H9 (cell line): Measurements from ENCODE around the gene EXOSC10. TPM values are rescaled to one million over a fixed set of nuclear protein-coding genes. Genes with fewer than 3 reads are reported as not detected.

ENCODE experiments used
- DNase-seq: peaks from one replicate; pipeline ENCODE4 v3.0.0-alpha.2; 2017
- H2AFZ ChIP-seq: one replicate; pipeline ENCODE4 v1.6.1; 2013; ENCODE audit warnings: mild to moderate bottlenecking, low read length, control low read depth, moderate library complexity
- H2AK5ac ChIP-seq: 2 replicates; pipeline ENCODE4 v1.6.1; 2013; ENCODE audit warnings: low read length, control low read depth, mixed read lengths; ENCODE audit not compliant: insufficient read length
- H2BK120ac ChIP-seq: one replicate; pipeline ENCODE4 v1.6.1; 2013; ENCODE audit warnings: low read depth, mild to moderate bottlenecking, low read length, control low read depth, inconsistent platforms; ENCODE audit not compliant: poor library complexity, severe bottlenecking
- H2BK12ac ChIP-seq: 2 replicates; pipeline ENCODE4 v1.6.1; 2013; ENCODE audit warnings: low read length, control low read depth, mixed read lengths, low read depth; ENCODE audit not compliant: insufficient read length
- H2BK15ac ChIP-seq: 2 replicates; pipeline ENCODE4 v1.6.1; 2013; ENCODE audit warnings: low read depth, low read length, control low read depth
- H2BK20ac ChIP-seq: one replicate; pipeline ENCODE4 v1.6.1; 2013; ENCODE audit warnings: low read depth, mild to moderate bottlenecking, low read length, control low read depth, inconsistent platforms; ENCODE audit not compliant: poor library complexity, severe bottlenecking
- H2BK5ac ChIP-seq: 2 replicates; pipeline ENCODE4 v1.6.1; 2013; ENCODE audit warnings: low read length, control low read depth, mixed read lengths; ENCODE audit not compliant: insufficient read length
- H3K14ac ChIP-seq: 2 replicates; pipeline ENCODE4 v1.6.1; 2013; ENCODE audit warnings: low read length, control low read depth; ENCODE audit not compliant: insufficient read depth
- H3K18ac ChIP-seq: 2 replicates; pipeline ENCODE4 v1.6.1; 2013; ENCODE audit warnings: low read depth, mild to moderate bottlenecking, mixed read lengths, low read length, control low read depth; ENCODE audit not compliant: insufficient read length
- H3K23ac ChIP-seq: 2 replicates; pipeline ENCODE4 v1.6.1; 2013; ENCODE audit warnings: low read length, control low read depth, mixed read lengths, low read depth; ENCODE audit not compliant: insufficient read length
- H3K23me2 ChIP-seq: 2 replicates; pipeline ENCODE4 v1.6.1; 2013; ENCODE audit warnings: low read depth, mild to moderate bottlenecking, mixed read lengths, low read length, control low read depth; ENCODE audit not compliant: insufficient read length, poor library complexity, severe bottlenecking
- H3K27ac ChIP-seq: 2 replicates; pipeline ENCODE4 v1.5.1; 2013; ENCODE audit warnings: low read length, control low read depth, mixed read lengths, low read depth; ENCODE audit not compliant: insufficient read length
- H3K27me3 ChIP-seq: 2 replicates; pipeline ENCODE4 v1.6.1; 2013; ENCODE audit warnings: low read length, control low read depth, inconsistent platforms; ENCODE audit not compliant: insufficient read depth
- H3K4ac ChIP-seq: 2 replicates; pipeline ENCODE4 v1.6.1; 2013; ENCODE audit warnings: low read depth, mild to moderate bottlenecking, control low read depth, inconsistent platforms, low read length, moderate library complexity
- H3K4me1 ChIP-seq: 2 replicates; pipeline ENCODE4 v1.6.1; 2013; ENCODE audit warnings: low read length, control low read depth, inconsistent platforms; ENCODE audit not compliant: insufficient read depth
- H3K4me2 ChIP-seq: 2 replicates; pipeline ENCODE4 v1.6.1; 2013; ENCODE audit warnings: low read length, control low read depth, mixed read lengths; ENCODE audit not compliant: insufficient read length, insufficient read depth
- H3K56ac ChIP-seq: 2 replicates; pipeline ENCODE4 v1.6.1; 2013; ENCODE audit warnings: low read depth, mild to moderate bottlenecking, mixed read lengths, low read length, control low read depth; ENCODE audit not compliant: insufficient read length
- H3K79me1 ChIP-seq: 2 replicates; pipeline ENCODE4 v1.6.1; 2013; ENCODE audit warnings: low read depth, mild to moderate bottlenecking, moderate library complexity, low read length, control low read depth, inconsistent platforms; ENCODE audit not compliant: insufficient read depth, poor library complexity, severe bottlenecking
- H3K79me2 ChIP-seq: 2 replicates; pipeline ENCODE4 v1.6.1; 2013; ENCODE audit warnings: low read length, control low read depth, inconsistent platforms; ENCODE audit not compliant: insufficient read depth
- H3K9ac ChIP-seq: 2 replicates; pipeline ENCODE4 v1.6.1; 2013; ENCODE audit warnings: low read length, control low read depth, mixed read lengths; ENCODE audit not compliant: insufficient read length; ENCODE audit errors: extremely low read depth
- H3K9me3 ChIP-seq: one replicate; pipeline ENCODE4 v1.6.1; 2013; ENCODE audit warnings: low read depth, low read length, inconsistent platforms; ENCODE audit not compliant: control insufficient read depth
- H3T11ph ChIP-seq: one replicate; pipeline ENCODE4 v1.6.1; 2013; ENCODE audit warnings: mild to moderate bottlenecking, low read length, control low read depth, inconsistent platforms
- H4K20me1 ChIP-seq: one replicate; pipeline ENCODE4 v1.6.1; 2013; ENCODE audit not compliant: control insufficient read depth, insufficient read length, insufficient read depth
- H4K5ac ChIP-seq: 2 replicates; pipeline ENCODE4 v1.6.1; 2013; ENCODE audit warnings: low read depth, mild to moderate bottlenecking, mixed read lengths, low read length, control low read depth; ENCODE audit not compliant: insufficient read length
- H4K8ac ChIP-seq: replicated peaks from 2 replicates; pipeline ENCODE4 v1.6.1; 2013; ENCODE audit warnings: low read length, control low read depth, mixed read lengths, low read depth; ENCODE audit not compliant: insufficient read length
- H4K91ac ChIP-seq: 2 replicates; pipeline ENCODE4 v1.6.1; 2013; ENCODE audit warnings: low read depth, mild to moderate bottlenecking, moderate library complexity, mixed read lengths, low read length, control low read depth; ENCODE audit not compliant: insufficient read length
- H3K27ac Mint-ChIP-seq, 3 experiments: 2 replicates in 2 of 3; 3 replicates in 1 of 3; pipeline ENCODE4 v1.8.0; 2020 to 2021; ENCODE audit warnings: mixed read lengths in 3 of 3, mild to moderate bottlenecking in 1 of 3, moderate library complexity in 1 of 3
- H3K27me3 Mint-ChIP-seq: 2 replicates; pipeline ENCODE4 v1.8.0; 2021; ENCODE audit warnings: low read depth, mild to moderate bottlenecking, moderate library complexity, mixed read lengths
- H3K36me3 Mint-ChIP-seq, 3 experiments: 2 replicates in 2 of 3; 3 replicates in 1 of 3; pipeline ENCODE4 v1.8.0; 2020 to 2021; ENCODE audit warnings: low read depth in 3 of 3, mixed read lengths in 3 of 3; ENCODE audit not compliant: insufficient read depth in 1 of 3
- H3K4me1 Mint-ChIP-seq, 2 experiments: 2 replicates each; pipeline ENCODE4 v1.8.0; 2020; ENCODE audit warnings: mixed read lengths in 2 of 2
- H3K4me3 Mint-ChIP-seq, 2 experiments: 2 replicates in 1 of 2; 3 replicates in 1 of 2; pipeline ENCODE4 v1.8.0; 2020 to 2021; ENCODE audit warnings: mild to moderate bottlenecking in 2 of 2, mixed read lengths in 2 of 2, moderate library complexity in 1 of 2
- H3K9me3 Mint-ChIP-seq, 2 experiments: 2 replicates in 1 of 2; 3 replicates in 1 of 2; pipeline ENCODE4 v1.8.0; 2020; ENCODE audit warnings: mild to moderate bottlenecking in 2 of 2, mixed read lengths in 2 of 2, moderate library complexity in 1 of 2
- WGBS: extraction: QIAGEN DNeasy Blood & Tissue Kit; methylation state at CpG from one replicate; pipeline ENCODE4 v1.1.7; 2013; ENCODE audit warnings: missing lambda C conversion rate, low lambda C conversion rate, mixed read lengths; ENCODE audit not compliant: insufficient read length; ENCODE audit errors: extremely low coverage; 5-methylcytosine and 5-hydroxymethylcytosine counted together
- total RNA-seq: library from RNA; stranded (reverse); gene quantifications from 2 replicates; pipeline ENCODE4 v1.2.1, GENCODE V29; 2021
- TF ChIP-seq, protein P1 (sequence below): fragments of 200-600 bp; sonication (generic); conservative IDR thresholded peaks from 3 replicates; pipeline ENCODE4 v1.8.0; 2021; ENCODE audit warnings: antibody characterized with exemption, mild to moderate bottlenecking

EXOSC10 gene
- total RNA-seq, 1 experiment from 2014 or later: 83.4 TPM

- peaks cover 4% of the 10 kb centered on the region for H4K20me1 ChIP-seq
- no peak overlapping the region for H3K9ac ChIP-seq
- H3K36me3 Mint-ChIP-seq: peaks cover 0 to 1% (median 0%) of the 10 kb centered on the region in 3 experiments; a peak in 1 of 7 replicates
- H3K23me2 ChIP-seq: no peaks in the 10 kb centered on the region
- H2BK20ac ChIP-seq: no peak overlapping the region
- H3K27ac ChIP-seq: no peak overlapping the region
- no peak overlapping the region for H3K4me2 ChIP-seq
- no peak overlapping the region for H3K4ac ChIP-seq
- H2BK15ac ChIP-seq: no peak overlapping the region
- peak overlapping the region in 1 of 3 experiments; percentile 23; a peak in 1 of 7 replicates for H3K27ac Mint-ChIP-seq
- no peaks in the 10 kb centered on the region for H3K27me3 ChIP-seq
- H3K4me1 ChIP-seq: no peaks in the 10 kb centered on the region
- no peak overlapping the region for H3T11ph ChIP-seq
- H3K23ac ChIP-seq: no peak overlapping the region
- DNase-seq: peak; percentile 93
- H3K18ac ChIP-seq: no peak overlapping the region
- no peak overlapping the region for H2BK5ac ChIP-seq
- H3K9me3 Mint-ChIP-seq: no peaks in the 10 kb centered on the region
- no peaks in the 10 kb centered on the region for H3K27me3 Mint-ChIP-seq
- peak overlapping the region; percentile 44 to 53; a peak in 4 of 5 replicates for H3K4me3 Mint-ChIP-seq
- no peak overlapping the region for H3K56ac ChIP-seq
- H4K5ac ChIP-seq: no peak overlapping the region
- H2BK120ac ChIP-seq: no peak overlapping the region
- no peak overlapping the region for H2AK5ac ChIP-seq
- no peak overlapping the region for H3K14ac ChIP-seq
- H3K79me1 ChIP-seq: no peaks in the 10 kb centered on the region
- WGBS: no CpG with 5 or more reads among the region's 32 CpGs
- H2AFZ ChIP-seq: no peak overlapping the region
- no peak overlapping the region for H4K91ac ChIP-seq
- H4K8ac ChIP-seq: no peak overlapping the region
- H3K4me1 Mint-ChIP-seq: peaks cover 4 to 5% of the 10 kb centered on the region in 2 experiments
- no peaks in the 10 kb centered on the region for H3K79me2 ChIP-seq
- TF ChIP-seq, protein P1, sequence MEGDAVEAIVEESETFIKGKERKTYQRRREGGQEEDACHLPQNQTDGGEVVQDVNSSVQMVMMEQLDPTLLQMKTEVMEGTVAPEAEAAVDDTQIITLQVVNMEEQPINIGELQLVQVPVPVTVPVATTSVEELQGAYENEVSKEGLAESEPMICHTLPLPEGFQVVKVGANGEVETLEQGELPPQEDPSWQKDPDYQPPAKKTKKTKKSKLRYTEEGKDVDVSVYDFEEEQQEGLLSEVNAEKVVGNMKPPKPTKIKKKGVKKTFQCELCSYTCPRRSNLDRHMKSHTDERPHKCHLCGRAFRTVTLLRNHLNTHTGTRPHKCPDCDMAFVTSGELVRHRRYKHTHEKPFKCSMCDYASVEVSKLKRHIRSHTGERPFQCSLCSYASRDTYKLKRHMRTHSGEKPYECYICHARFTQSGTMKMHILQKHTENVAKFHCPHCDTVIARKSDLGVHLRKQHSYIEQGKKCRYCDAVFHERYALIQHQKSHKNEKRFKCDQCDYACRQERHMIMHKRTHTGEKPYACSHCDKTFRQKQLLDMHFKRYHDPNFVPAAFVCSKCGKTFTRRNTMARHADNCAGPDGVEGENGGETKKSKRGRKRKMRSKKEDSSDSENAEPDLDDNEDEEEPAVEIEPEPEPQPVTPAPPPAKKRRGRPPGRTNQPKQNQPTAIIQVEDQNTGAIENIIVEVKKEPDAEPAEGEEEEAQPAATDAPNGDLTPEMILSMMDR: no peak
- H2BK12ac ChIP-seq: no peak overlapping the region
- no peaks in the 10 kb centered on the region for H3K9me3 ChIP-seq
Observed at GRCh38 chr1:11045428-11046269, 54.0 kb downstream of the EXOSC10 start.
